Measurements from ENCODE around the gene HDGF.

The HDGF gene

GRCh38 chr1:156745881-156746280 is 5.6 kb downstream of the HDGF start:
- no peak for DNase-seq

- DNase-seq: no peak
Measured at GRCh38 chr1:156744786-156745419, 6.6 kb downstream of the HDGF start.

- no peak for DNase-seq
Measured at GRCh38 chr1:156744344-156744743, 7.1 kb downstream of the HDGF start.

- DNase-seq: no peak
Measured at GRCh38 chr1:156743367-156744302, 7.8 kb downstream of the HDGF start.

- no peak for DNase-seq
Measured at GRCh38 chr1:156742801-156743200, 8.7 kb downstream of the HDGF start.

GRCh38 chr1:156742017-156742416 is 9.5 kb downstream of the HDGF start:
- DNase-seq: no peak

GRCh38 chr1:156741481-156741983 is 9.9 kb downstream of the HDGF start:
- DNase-seq: no peak

- DNase-seq: peak; percentile 100
Measured at GRCh38 chr1:156740741-156741480, 10.6 kb downstream of the HDGF start, which contains the start of gene MRPL24. MRPL24 (minus strand) TSS chr1:156741088; CDS start chr1:156738704, 2,384 bp downstream.

- DNase-seq: no peak
Measured at GRCh38 chr1:156740237-156740740, 11.2 kb downstream of the HDGF start.

GRCh38 chr1:156738916-156739315 is 12.6 kb downstream of the HDGF start:
- no peak for DNase-seq

GRCh38 chr1:156738407-156738806 is 13.1 kb downstream of the HDGF start:
- no peak for DNase-seq

GRCh38 chr1:156733989-156734584 is 17.4 kb downstream of the HDGF start:
- no peak for DNase-seq

GRCh38 chr1:156728599-156729462 is 22.6 kb downstream of the HDGF start, which contains the start of gene ISG20L2:
ISG20L2 (minus strand) TSS chr1:156728766; CDS start chr1:156727652, 1,114 bp downstream.
- DNase-seq: peak; percentile 98

GRCh38 chr1:156727926-156728598 is 23.4 kb downstream of the HDGF start, which contains the start of gene METTL25B:
METTL25B (plus strand) TSS chr1:156728469; CDS start chr1:156729105, 636 bp downstream.
- DNase-seq: peak; percentile 82

GRCh38 chr1:156727492-156727891 is 24.0 kb downstream of the HDGF start:
- no peak for DNase-seq

GRCh38 chr1:156726549-156727226 is 24.8 kb downstream of the HDGF start:
- DNase-seq: peak; percentile 76

GRCh38 chr1:156725683-156726280 is 25.7 kb downstream of the HDGF start:
- DNase-seq: peak; percentile 92

- no peak for DNase-seq
Measured at GRCh38 chr1:156721535-156721934, 29.9 kb downstream of the HDGF start.

- no peak for DNase-seq
Measured at GRCh38 chr1:156721131-156721530, 30.3 kb downstream of the HDGF start.

GRCh38 chr1:156717351-156717750 is 34.1 kb downstream of the HDGF start:
- DNase-seq: no peak
